ENCODE results near the gene MAGEE2.
"Not testable (repeated sequence)": the region's sequence is repeated elsewhere in the genome, so short reads cannot be mapped to it uniquely, and the experiment has no call there.

The MAGEE2 gene, protein sequence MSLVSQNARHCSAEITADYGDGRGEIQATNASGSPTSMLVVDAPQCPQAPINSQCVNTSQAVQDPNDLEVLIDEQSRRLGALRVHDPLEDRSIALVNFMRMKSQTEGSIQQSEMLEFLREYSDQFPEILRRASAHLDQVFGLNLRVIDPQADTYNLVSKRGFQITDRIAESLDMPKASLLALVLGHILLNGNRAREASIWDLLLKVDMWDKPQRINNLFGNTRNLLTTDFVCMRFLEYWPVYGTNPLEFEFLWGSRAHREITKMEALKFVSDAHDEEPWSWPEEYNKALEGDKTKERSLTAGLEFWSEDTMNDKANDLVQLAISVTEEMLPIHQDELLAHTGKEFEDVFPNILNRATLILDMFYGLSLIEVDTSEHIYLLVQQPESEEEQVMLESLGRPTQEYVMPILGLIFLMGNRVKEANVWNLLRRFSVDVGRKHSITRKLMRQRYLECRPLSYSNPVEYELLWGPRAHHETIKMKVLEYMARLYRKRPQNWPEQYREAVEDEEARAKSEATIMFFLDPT

DNA sequence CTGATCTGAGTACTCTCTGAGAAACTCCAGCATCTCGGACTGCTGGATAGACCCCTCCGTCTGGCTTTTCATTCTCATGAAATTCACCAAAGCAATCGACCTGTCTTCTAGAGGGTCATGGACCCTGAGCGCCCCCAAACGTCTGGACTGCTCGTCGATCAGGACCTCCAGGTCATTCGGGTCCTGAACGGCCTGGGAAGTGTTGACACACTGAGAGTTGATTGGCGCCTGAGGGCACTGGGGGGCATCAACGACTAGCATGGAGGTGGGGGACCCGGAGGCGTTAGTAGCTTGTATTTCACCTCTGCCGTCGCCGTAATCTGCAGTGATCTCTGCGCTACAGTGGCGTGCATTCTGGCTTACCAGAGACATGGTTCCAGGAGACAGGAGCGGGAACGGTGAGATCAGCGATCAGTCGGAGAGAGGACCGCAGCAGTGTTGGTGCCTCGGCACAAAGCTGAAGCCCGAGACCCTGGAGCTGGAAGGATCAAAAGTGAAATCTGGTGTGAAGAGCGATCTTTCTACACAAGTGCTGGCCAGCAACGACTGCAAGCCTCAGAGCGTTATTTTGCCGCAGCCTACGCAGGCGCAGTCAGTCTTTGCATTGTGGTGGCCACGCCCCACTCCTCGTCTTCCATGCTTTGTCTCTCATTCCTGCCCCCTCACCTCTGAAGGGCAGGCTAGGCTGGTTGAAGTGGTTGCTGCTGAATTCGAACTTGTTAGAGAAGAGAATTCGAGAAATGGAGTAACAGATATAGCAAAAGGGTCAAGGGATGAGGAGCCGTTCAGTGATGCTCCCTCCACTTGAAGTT lies at the start of gene MAGEE2:
TSS of gene MAGEE2 (minus strand) at position 575 of the 812 bp plus-strand sequence. CDS start at position 372, 203 bp downstream.
- no peak for DNase-seq (ENCODE audit: low read depth)

DNA sequence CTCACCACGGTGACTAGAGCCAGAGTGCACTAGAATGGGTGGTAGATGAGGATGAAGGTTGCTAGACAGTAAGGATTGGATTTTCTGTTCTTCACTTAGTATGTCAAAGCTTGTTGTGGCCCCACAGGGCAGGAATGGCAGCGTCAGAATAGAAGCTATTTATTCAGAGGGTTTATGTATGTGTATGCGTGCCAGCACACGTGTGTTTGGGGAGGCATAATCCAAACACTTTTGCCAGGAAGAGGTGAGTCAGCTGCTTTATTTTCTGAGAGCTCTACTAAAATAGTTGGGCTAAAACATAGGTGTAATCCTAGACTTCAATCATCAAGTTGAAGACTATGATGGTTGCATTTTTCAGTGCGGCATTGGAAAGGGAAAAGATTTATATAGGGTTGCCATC lies 1.2 kb upstream of the MAGEE2 start:
- no peak for DNase-seq (ENCODE audit: low read depth)

DNA sequence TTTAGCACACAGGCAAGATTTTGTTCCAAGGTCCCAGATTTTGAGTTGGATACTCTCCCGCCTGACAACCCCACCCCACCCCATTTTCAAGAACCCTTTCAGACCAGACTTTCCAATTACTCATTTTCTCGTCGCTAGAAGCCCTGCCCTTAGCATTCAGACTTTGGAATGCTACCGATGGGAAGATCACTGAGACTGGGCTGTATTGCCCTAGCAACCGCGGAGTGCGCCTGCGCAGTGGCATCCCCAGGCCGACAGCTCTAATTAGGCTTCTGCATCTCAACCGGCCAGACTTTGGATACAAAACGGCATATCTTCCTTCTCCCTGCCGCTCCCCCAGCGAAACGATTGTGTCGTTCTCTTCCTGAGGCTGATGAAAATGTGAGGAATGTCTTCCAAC lies 3.4 kb downstream of the MAGEE2 start:
- DNase-seq (ENCODE audit: low read depth): no peak

DNA sequence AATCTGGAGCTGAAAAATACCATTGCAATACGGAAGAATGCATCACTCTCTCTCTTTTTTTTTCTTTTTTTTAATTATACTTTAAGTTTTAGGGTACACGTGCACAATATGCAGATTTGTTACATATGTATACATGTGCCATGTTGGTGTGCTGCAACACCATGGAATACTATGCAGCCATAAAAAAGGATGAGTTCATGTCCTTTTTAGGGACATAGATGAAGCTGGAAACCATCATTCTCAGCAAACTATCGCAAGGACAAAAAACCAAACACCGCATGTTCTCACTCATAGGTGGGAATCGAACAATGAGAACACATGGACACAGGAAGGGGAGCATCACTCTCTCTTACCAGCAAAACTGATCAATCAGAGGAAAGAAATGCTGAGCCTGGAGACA lies 17.0 kb downstream of the MAGEE2 start:
- DNase-seq (ENCODE audit: low read depth): not testable (repeated sequence)

DNA sequence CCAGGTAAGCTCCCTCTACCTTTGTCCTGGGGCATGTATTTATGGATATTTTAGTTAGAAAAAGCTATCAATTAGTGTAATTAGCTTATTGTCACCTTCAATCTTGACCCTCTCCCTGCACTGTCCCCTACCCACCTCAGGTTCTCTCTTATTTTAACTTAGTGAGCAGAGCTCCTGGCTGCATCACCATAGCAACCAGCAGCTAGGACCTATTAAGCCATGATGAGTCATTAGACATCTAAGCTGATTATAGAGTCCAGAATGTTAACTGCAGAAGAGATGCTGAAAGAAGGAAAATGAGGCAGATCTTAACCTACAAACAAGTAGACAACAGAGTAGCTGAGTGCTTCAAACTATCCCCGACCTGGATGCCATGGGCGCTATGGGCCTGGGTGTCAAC lies 36.6 kb downstream of the MAGEE2 start:
- DNase-seq (ENCODE audit: low read depth): no peak

DNA sequence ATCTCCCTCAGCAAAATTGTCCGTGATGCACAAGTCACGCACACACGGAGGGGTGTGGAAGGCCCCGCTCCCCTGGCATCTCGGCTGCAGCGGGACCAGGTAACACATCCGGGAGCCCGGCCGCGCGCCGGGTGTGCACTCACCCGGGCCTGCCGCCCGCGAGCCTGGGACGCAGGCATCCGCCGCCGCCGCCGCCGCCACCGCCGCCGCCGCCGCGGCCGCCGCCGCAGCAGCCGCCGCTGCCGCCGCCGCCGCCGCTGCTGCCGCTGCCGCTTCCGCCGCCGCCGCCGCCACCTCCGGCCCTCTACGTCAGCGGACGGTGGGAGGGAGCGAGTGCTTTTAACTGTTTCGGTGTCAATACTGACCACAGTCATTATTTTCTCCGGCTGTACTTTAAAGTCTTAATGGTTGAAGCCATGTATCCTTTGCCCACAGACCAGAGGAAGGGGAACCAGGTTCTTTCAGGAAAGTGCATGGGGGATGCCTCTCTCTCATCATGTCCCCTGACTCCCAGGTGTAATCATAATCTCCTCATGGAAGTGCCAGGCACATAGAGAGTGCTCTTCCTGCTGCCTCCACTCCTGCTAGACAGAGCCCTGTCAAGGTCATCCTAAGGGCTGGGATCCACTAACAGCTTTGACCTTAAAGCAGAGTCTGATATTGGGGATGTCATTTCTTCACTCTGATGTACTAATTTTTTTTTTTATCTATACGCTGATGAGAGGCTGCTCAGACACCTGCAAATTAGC lies 38.0 kb downstream of the MAGEE2 start:
- DNase-seq (ENCODE audit: low read depth): peak; percentile 5

Data from stimulated activated CD8-positive, alpha-beta memory T cell treated with anti-CD3 and anti-CD28 coated beads, Interleukin-12 subunit alpha, Interleukin-12 subunit beta, amount 100 ng/mL, for 4 hours (primary cell).